HFFc6 (cell line): ENCODE results near the gene PLPP3. TPM values are rescaled to one million over a fixed set of nuclear protein-coding genes. Genes with fewer than 3 reads are reported as not detected.

Experiments
- DNase-seq: peaks from one replicate; pipeline ENCODE4 v3.0.0-alpha.2; 2018
- H3K27ac Mint-ChIP-seq: 2 replicates; pipeline ENCODE4 v1.8.0; 2020; ENCODE audit warnings: mild to moderate bottlenecking, mixed read lengths
- H3K27me3 Mint-ChIP-seq: 2 replicates; pipeline ENCODE4 v1.8.0; 2021; ENCODE audit warnings: mild to moderate bottlenecking, moderate library complexity, mixed read lengths; ENCODE audit not compliant: insufficient read depth
- H3K36me3 Mint-ChIP-seq: 2 replicates; pipeline ENCODE4 v1.8.0; 2021; ENCODE audit warnings: low read depth, mixed read lengths
- H3K4me1 Mint-ChIP-seq: 2 replicates; pipeline ENCODE4 v1.8.0; 2020; ENCODE audit warnings: low read depth, mixed read lengths
- H3K4me3 Mint-ChIP-seq: 2 replicates; pipeline ENCODE4 v1.8.0; 2020; ENCODE audit warnings: mild to moderate bottlenecking, moderate library complexity, mixed read lengths
- H3K9me3 Mint-ChIP-seq: 2 replicates; pipeline ENCODE4 v1.8.0; 2020; ENCODE audit warnings: mild to moderate bottlenecking, mixed read lengths
- total RNA-seq, 6 experiments: library from RNA; stranded (reverse); fragmentation: NEBNext Ultra II Directional; extraction: Animal tissue kit (Norgen Biotek cat#: 25700); gene quantifications; 2 replicates in 1 of 6; 3 replicates in 5 of 6; pipeline ENCODE4 v1.2.3, GENCODE V29; 2021
- TF ChIP-seq, protein P1 (sequence below): fragments of 200-600 bp; sonication (generic); IDR thresholded peaks from 2 replicates; pipeline ENCODE4 v1.5.0; 2021; ENCODE audit warnings: antibody characterized with exemption, mild to moderate bottlenecking

Gene PLPP3
- total RNA-seq, 6 experiments from 2014 or later: 15.1 to 29.9 (median 24.8) TPM

DNA sequence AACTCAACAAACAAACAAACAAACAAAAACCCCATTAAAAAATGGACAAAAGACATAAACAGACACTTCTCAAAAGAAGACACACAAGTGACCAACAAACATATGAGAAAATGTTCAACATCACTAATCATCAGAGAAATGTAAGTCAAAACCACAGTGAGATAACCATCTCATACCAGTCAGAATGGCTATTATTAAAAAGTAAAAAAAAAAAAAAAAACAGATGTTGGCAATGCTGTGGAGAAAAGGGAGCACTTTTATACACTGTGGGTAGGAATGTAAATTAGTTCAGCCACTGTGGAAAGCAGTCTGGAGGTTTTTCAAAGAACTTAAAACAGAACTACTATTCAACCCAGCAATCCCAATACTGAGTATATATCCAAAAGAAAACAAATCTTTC is 94.7 kb downstream of the PLPP3 start:
- H3K36me3 Mint-ChIP-seq: 0 out of 2 replicates have a peak, but pooled peaks cover 2% of the 10 kb centered on the region
- peaks cover 12% of the 10 kb centered on the region; the same call in 1 of the 2 replicates for H3K4me1 Mint-ChIP-seq
- H3K9me3 Mint-ChIP-seq: no peaks in the 10 kb centered on the region
- peak; percentile 55 for DNase-seq
- no peaks in the 10 kb centered on the region; the same call in 1 of the 2 replicates for H3K27me3 Mint-ChIP-seq
- no peak overlapping the region for H3K4me3 Mint-ChIP-seq
- H3K27ac Mint-ChIP-seq: no peak overlapping the region
- TF ChIP-seq, protein P1, sequence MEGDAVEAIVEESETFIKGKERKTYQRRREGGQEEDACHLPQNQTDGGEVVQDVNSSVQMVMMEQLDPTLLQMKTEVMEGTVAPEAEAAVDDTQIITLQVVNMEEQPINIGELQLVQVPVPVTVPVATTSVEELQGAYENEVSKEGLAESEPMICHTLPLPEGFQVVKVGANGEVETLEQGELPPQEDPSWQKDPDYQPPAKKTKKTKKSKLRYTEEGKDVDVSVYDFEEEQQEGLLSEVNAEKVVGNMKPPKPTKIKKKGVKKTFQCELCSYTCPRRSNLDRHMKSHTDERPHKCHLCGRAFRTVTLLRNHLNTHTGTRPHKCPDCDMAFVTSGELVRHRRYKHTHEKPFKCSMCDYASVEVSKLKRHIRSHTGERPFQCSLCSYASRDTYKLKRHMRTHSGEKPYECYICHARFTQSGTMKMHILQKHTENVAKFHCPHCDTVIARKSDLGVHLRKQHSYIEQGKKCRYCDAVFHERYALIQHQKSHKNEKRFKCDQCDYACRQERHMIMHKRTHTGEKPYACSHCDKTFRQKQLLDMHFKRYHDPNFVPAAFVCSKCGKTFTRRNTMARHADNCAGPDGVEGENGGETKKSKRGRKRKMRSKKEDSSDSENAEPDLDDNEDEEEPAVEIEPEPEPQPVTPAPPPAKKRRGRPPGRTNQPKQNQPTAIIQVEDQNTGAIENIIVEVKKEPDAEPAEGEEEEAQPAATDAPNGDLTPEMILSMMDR: no peak

DNA sequence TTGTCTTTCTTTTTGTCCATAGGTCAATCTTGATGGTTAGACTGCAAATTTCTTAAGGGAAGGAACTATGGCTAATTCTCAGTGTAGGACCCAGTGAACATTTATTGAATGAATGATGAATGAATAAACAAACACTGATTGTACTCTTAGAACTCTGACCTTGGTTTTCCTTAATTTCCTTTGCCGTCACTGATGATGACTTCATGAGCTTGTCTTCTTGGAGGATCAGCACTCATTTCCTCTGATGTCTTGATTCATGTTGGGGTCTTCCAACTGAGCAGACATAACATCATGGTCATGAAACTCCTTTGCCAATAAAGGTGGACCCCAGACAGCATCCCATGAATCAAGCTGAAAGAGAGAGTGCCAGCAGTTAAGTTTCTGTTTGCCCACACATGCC is 96.3 kb downstream of the PLPP3 start:
- Mint-ChIP-seq H3K27ac (no peak overlapping the region), H3K36me3 (no peaks in the 10 kb centered on the region), H3K4me1 (peaks cover 12% of the 10 kb centered on the region), H3K4me3 (no peak overlapping the region), H3K27me3 (peaks cover 5% of the 10 kb centered on the region; the same call in 1 of the 2 replicates), H3K9me3 (no peaks in the 10 kb centered on the region)
- DNase-seq: no peak
- TF ChIP-seq, protein P1: no peak

DNA sequence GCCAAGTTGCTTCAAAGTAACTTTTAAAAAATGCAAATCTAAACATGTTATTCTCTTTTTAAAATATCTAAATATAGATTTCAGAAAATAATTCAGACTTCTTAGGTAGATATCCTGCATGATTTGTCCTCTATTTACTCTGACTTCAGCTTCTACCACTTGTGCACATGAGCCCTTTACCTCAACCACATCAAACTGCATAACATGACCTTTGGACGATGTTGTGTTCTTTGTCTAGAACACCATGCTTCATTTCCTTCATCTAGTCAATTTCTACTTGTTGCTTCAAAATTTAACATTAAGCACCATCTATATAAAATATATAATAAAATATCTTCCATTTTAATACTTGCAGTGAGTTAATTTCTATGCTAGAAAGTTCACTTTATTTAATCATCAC is 96.9 kb downstream of the PLPP3 start:
- Mint-ChIP-seq H3K36me3 (no peaks in the 10 kb centered on the region), H3K27ac (no peak overlapping the region), H3K4me1 (peaks cover 12% of the 10 kb centered on the region), H3K9me3 (no peaks in the 10 kb centered on the region), H3K27me3 (peaks cover 5% of the 10 kb centered on the region; the same call in 1 of the 2 replicates), H3K4me3 (no peak overlapping the region)
- DNase-seq: no peak
- TF ChIP-seq, protein P1: no peak

DNA sequence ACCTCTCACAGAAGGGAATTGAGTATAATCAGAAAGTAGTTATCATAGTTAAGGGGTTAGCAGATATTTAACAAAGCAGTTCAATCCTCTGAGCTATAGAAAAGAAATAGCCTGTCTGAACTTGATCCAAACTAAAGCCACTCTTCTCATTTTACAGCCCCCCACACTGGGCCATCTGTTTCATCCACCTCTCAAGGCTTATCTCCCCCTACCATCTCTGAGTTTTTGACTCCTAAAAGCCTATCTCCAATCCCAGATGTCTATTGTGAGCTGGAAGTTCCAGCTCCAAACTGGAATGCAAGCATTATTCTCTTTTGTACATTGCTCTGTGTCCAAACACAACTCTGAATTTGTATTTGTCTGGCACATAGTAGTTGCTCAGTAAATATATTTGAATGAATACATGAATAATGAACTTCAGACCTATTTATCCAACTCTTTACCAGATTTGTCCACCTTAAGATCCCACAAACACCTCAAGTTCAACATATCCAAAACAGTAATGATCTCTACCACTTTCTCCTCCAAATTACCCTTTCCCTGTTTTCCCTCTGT is 98.1 kb downstream of the PLPP3 start:
- no peak overlapping the region for H3K27ac Mint-ChIP-seq
- DNase-seq: no peak
- H3K27me3 Mint-ChIP-seq: peaks cover 8% of the 10 kb centered on the region; the same call in 1 of the 2 replicates
- H3K4me1 Mint-ChIP-seq: peaks cover 12% of the 10 kb centered on the region
- no peak overlapping the region for H3K4me3 Mint-ChIP-seq
- TF ChIP-seq, protein P1: no peak
- H3K9me3 Mint-ChIP-seq: no peaks in the 10 kb centered on the region
- H3K36me3 Mint-ChIP-seq: no peaks in the 10 kb centered on the region

DNA sequence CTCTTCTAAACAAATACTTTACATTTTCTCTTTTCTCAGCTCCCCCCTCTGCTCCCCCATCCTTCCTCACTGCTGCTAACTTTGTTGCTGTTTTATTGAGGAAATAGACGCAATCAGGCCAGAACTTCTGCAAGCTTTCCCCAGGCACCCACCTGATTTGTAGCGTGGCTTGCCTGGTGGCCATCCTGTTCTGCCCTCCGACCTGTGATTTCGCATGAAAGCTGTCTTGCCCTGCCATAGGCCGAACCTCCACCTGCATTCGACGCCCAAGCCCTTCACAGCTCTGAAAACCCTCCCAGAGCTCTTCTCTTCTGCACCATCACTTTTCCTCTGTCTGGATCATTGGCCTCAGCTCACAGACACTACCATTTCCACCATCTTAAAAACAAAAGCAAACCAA is 100.6 kb downstream of the PLPP3 start:
- H3K36me3 Mint-ChIP-seq: no peaks in the 10 kb centered on the region
- no peaks in the 10 kb centered on the region; the same call in 1 of the 2 replicates for H3K4me1 Mint-ChIP-seq
- H3K27ac Mint-ChIP-seq: no peak overlapping the region
- no peak for DNase-seq
- H3K4me3 Mint-ChIP-seq: no peak overlapping the region
- H3K27me3 Mint-ChIP-seq: peaks cover 10% of the 10 kb centered on the region
- TF ChIP-seq, protein P1: no peak
- no peaks in the 10 kb centered on the region for H3K9me3 Mint-ChIP-seq
